Measurements from ENCODE around the gene FAM13C.

FAM13C gene

DNA sequence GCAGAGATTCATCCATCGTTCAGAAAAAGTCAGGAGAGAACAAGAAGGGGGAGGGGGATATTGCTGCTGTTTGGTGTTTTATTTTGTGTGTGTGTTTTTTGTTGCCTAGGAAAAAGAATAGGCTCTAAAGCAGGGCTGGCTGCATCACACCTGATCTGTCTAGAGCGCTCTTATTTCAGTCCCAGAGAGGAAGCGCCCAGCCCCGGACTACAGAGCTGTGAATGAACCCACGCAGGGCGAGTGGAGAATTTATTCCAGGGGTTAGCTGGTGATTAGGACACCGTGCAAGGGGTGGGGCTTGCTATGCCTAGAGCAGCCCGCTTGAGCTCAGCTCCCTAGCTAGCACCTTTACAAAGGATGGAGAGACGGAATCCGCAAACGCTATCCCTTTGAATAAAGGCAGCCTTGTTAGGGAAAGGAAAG lies 621 bp upstream of the FAM13C start:
- peak; percentile 19 for DNase-seq (ENCODE audit: low spot score)
- TF ChIP-seq, protein P1, sequence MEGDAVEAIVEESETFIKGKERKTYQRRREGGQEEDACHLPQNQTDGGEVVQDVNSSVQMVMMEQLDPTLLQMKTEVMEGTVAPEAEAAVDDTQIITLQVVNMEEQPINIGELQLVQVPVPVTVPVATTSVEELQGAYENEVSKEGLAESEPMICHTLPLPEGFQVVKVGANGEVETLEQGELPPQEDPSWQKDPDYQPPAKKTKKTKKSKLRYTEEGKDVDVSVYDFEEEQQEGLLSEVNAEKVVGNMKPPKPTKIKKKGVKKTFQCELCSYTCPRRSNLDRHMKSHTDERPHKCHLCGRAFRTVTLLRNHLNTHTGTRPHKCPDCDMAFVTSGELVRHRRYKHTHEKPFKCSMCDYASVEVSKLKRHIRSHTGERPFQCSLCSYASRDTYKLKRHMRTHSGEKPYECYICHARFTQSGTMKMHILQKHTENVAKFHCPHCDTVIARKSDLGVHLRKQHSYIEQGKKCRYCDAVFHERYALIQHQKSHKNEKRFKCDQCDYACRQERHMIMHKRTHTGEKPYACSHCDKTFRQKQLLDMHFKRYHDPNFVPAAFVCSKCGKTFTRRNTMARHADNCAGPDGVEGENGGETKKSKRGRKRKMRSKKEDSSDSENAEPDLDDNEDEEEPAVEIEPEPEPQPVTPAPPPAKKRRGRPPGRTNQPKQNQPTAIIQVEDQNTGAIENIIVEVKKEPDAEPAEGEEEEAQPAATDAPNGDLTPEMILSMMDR (IDR thresholded peaks at IDR 0.05; ENCODE audit: extremely low read depth, missing control alignments), result no peak

DNA sequence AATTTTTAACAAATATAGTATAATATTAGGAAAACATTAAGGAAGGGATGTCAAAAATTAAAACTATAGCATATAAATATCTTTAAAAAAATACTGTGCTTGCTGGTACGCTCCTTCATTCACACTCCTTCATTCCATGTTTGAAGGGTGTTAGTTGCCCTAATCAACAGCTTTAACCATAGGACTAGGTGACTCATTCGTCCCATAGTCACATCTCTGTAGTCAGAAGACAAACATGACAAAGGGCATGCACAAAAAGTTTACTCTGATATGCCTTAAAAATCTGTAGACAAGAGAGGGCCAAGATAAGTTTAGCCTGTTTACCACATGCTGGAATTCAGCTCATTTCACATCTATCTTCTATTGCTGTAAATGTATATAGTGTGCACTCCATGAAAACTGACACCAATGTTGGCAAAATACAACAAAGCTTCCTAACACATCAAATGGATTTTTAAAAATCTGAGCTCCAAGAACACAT lies 646 bp downstream of the FAM13C start:
- TF ChIP-seq, protein P1 (IDR thresholded peaks at IDR 0.05; ENCODE audit: extremely low read depth, missing control alignments), result no peak
- no peak for DNase-seq (ENCODE audit: low spot score)

DNA sequence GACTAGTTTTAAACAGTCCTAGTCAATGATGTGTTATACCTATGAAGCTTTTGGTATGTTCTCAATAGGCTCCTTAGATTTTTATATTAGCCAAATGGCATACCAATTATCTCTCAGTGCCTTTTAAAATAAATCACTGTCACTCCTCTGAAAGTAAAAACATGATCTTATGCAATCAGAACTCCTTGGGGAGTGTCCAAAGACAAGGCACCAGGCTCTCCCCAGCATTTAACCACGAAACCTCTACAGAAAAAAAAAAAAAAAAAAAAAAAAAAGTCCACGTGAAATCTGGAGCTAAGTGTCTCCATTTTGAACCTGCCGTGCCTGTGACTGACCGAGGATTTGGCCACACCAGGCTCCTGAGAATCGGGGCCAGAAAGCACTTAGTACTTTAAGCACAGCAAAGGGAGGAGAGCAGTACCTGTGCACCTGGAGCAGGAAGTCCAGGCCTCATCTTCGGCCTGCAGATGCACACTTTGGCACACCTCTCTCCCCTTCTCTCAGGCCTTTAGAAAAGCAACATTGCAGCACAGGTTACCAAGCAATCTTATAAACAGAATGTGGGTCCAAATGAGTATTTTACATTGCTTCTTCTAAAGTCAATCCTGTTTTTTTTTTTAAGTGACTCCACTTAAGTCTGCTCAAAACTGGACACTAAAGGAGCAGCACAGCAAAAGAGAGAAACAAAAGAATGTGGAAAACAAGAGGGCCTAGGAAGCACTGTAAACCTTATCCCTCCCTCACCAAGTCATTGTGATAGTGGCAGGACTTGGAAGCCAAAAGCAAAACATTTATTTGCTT lies 1.5 kb downstream of the FAM13C start:
- no peak for DNase-seq (ENCODE audit: low spot score)
- TF ChIP-seq, protein P1 (IDR thresholded peaks at IDR 0.05; ENCODE audit: extremely low read depth, missing control alignments), result no peak

DNA sequence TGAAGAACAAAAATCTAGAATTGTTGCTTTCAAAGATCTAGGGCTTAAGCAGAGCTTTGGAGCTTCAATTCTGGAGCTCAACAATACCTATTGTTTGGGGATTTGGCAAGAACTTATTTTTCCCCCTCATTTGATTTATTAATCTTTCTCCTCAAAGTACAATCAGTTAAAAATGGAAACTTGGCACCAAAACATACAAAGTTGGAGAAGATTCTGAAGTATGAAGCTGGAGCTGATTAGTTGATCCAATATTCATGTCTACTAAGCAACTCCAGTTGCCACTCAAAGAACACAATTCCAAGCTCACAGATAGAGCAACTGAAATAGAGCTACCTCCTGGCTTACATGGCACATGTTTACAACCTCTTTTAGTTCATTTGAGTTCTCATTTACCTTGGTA lies 3.8 kb downstream of the FAM13C start:
- DNase-seq (ENCODE audit: low spot score), result no peak
- TF ChIP-seq, protein P1 (IDR thresholded peaks at IDR 0.05; ENCODE audit: extremely low read depth, missing control alignments), result no peak

DNA sequence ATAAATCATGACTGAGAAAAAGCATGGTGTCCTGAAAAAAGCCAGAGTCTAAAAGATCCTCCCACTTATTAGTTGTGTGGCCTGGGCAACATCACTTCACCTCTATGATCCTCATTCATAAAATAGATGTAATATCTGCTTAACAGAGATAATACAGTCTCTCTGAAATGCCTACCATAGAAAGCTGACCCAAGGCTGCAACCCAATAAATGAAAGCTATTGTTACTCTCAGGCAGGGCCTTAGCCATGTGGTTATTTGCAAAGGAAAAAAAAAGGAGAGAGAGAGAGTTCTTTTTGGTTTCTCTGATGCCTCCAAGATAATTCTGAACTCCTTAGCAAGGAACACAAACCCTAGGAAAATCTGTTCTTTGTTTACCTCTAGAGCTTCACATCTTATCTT lies 7.9 kb downstream of the FAM13C start:
- TF ChIP-seq, protein P1 (IDR thresholded peaks at IDR 0.05; ENCODE audit: extremely low read depth, missing control alignments), result no peak
- DNase-seq (ENCODE audit: low spot score), result no peak

DNA sequence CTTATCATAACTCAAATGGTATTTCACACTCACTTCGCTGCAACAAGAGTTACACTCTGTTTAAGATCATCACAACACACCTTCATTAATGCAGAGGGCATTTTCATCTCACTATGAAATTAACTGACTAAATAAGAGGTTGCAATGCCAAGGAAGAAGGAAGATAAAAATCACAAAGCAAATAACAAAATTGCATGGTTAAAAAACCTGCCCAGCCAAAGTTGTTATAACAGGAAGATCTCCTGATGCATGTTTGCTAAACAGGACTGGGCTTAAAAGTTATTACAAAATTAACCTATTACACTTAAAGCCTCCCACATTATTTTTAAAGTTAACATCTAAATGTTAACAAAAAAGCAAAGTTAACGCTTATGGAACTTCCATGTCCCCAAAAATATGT lies 11.8 kb downstream of the FAM13C start:
- no peak for DNase-seq (ENCODE audit: low spot score)
- TF ChIP-seq, protein P1 (IDR thresholded peaks at IDR 0.05; ENCODE audit: extremely low read depth, missing control alignments), result no peak

DNA sequence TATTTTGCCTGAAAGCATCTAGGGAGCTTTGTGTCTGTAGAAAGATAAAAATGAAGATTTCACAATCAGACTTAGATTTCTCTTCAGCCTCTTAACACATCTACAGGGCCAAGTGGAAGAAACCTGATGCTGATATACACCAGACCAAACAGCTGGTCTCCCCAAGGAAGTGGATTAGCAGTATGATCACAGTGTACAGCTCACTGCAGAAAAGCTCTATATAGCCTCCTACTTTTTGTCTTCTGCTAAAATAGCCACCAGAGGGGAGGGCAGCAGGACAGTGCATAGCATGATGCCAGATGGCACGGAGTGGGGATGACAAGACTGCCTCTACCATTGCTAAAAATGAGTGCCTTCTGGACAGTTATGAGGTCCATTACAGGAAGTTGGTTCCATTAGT lies 16.0 kb downstream of the FAM13C start:
- TF ChIP-seq, protein P1 (IDR thresholded peaks at IDR 0.05; ENCODE audit: extremely low read depth, missing control alignments), result no peak
- no peak for DNase-seq (ENCODE audit: low spot score)
